ENCODE results near the gene XPC. TPM values are rescaled to one million over a fixed set of nuclear protein-coding genes. Genes with fewer than 3 reads are reported as not detected.
A peak's percentile ranks its signal among the peaks of the same experiment; 100 is the strongest.

Gene XPC
- total RNA-seq, 1 donor from 2014 or later: 31.8 TPM

DNA sequence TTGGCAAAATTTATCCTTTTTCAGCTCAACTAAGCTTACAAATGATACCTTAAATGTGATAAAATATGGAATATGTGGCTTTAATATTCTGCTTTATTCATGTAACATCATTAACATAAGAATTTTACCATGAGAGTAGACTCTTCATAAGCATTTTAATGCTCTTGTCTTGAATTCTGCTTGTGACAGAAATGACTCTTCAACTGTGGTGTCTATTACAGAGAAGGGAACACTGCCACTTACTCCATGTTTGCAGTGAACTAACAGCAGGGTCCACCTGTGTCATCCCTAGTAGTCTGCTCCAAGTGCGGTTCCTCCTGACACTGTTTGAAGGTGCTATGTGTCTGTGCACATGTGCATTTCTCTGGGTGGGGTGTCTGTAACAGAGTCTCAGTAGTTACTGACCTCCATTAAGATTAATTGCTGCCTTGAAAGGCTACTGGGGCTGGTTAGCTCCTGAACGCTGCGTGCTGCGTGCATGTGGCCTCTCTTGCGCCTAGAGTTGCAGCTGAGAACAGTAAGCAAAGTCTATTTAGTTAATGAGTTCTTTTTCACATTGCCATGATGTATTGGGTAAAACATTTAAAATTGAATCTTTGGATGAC lies 8.6 kb upstream of the XPC start:
- TF ChIP-seq, protein P1, sequence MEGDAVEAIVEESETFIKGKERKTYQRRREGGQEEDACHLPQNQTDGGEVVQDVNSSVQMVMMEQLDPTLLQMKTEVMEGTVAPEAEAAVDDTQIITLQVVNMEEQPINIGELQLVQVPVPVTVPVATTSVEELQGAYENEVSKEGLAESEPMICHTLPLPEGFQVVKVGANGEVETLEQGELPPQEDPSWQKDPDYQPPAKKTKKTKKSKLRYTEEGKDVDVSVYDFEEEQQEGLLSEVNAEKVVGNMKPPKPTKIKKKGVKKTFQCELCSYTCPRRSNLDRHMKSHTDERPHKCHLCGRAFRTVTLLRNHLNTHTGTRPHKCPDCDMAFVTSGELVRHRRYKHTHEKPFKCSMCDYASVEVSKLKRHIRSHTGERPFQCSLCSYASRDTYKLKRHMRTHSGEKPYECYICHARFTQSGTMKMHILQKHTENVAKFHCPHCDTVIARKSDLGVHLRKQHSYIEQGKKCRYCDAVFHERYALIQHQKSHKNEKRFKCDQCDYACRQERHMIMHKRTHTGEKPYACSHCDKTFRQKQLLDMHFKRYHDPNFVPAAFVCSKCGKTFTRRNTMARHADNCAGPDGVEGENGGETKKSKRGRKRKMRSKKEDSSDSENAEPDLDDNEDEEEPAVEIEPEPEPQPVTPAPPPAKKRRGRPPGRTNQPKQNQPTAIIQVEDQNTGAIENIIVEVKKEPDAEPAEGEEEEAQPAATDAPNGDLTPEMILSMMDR (IDR thresholded peaks at IDR 0.05): no peak
- intact Hi-C loops (cut with DNase I): no loop called here
- Histone ChIP-seq H3K27me3 (ENCODE audit: low read depth) (no peaks in the 10 kb centered on the region), H3K4me3 (no peak overlapping the region), H3K9me3 (no peaks in the 10 kb centered on the region), H3K36me3 (peaks cover 65% of the 10 kb centered on the region), H3K27ac (no peak overlapping the region), H3K4me1 (peaks cover 6% of the 10 kb centered on the region)
- DNase-seq (no peak), ATAC-seq (no peak)

- DNase-seq (no peak), ATAC-seq (no peak)
- H3K36me3 ChIP-seq: peaks cover 68% of the 10 kb centered on the region
- no peaks in the 10 kb centered on the region for H3K27me3 ChIP-seq (ENCODE audit: low read depth)
- TF ChIP-seq, protein P1 (IDR thresholded peaks at IDR 0.05): no peak
- intact Hi-C loops (cut with DNase I): no loop called here
- no peak overlapping the region for H3K27ac ChIP-seq
- H3K4me1 ChIP-seq: peaks cover 23% of the 10 kb centered on the region
- no peaks in the 10 kb centered on the region for H3K9me3 ChIP-seq
- H3K4me3 ChIP-seq: no peak overlapping the region
These were observed 4.7 kb upstream of the XPC start for GRCh38 chr3:14183015-14183577.

DNA sequence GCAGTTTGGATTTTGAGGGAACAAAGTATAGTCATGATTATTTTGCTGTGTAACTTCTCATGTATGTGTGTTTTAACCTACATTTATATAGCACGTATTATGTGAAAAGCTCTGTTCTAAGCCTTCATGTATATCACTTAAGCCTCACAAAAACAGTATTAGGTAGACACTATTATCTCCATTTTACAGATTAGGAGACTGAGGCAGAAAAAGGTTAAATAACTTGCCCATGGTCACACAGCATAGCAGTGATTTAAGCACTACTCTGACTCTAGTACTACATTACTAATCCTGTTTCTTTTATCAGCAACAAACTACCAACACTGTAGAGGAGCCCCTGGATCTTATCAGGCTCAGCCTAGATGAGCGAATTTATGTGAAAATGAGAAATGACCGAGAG lies 2.9 kb upstream of the XPC start:
- Histone ChIP-seq H3K36me3 (peaks cover 50% of the 10 kb centered on the region), H3K27ac (no peak overlapping the region), H3K4me1 (peaks cover 38% of the 10 kb centered on the region), H3K4me3 (no peak overlapping the region), H3K9me3 (no peaks in the 10 kb centered on the region), H3K27me3 (ENCODE audit: low read depth) (no peaks in the 10 kb centered on the region)
- DNase-seq (no peak), ATAC-seq (no peak)
- TF ChIP-seq, protein P1 (IDR thresholded peaks at IDR 0.05): no peak
- intact Hi-C loops (cut with DNase I): no loop called here

DNA sequence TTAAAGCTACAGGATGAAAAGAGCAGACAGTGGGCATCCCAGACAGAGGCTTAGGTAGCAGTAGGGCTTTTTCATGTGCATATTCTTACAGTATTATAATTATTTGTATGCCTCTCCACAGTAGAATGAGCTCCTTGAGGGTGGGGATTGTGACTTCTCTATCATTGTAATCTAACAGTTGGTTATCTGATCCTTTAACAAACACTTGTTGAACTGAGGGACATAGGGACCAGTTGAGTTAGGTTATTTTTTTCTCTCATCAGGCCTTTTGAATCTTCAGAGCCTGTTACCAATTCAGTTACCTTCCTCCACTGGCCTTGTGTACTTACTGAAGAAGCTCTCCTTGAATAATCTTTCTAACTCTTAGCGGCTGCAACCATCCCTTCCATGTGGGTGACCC lies 1.4 kb upstream of the XPC start:
- H3K36me3 ChIP-seq: peaks cover 35% of the 10 kb centered on the region
- intact Hi-C loops (cut with DNase I): no loop called here
- H3K4me3 ChIP-seq: no peak overlapping the region
- H3K27ac ChIP-seq: no peak overlapping the region
- TF ChIP-seq, protein P1 (IDR thresholded peaks at IDR 0.05): no peak
- peaks cover 48% of the 10 kb centered on the region for H3K4me1 ChIP-seq
- H3K9me3 ChIP-seq: no peaks in the 10 kb centered on the region
- ATAC-seq (no peak), DNase-seq (no peak)
- no peaks in the 10 kb centered on the region for H3K27me3 ChIP-seq (ENCODE audit: low read depth)

GRCh38 chr3:14179114-14179465 lies 689 bp upstream of the XPC start:
- ATAC-seq (no peak), DNase-seq (no peak)
- H3K4me1 ChIP-seq: peaks cover 48% of the 10 kb centered on the region
- TF ChIP-seq, protein P1 (IDR thresholded peaks at IDR 0.05): no peak
- no peaks in the 10 kb centered on the region for H3K27me3 ChIP-seq (ENCODE audit: low read depth)
- H3K4me3 ChIP-seq: peak overlapping the region; percentile 87
- H3K36me3 ChIP-seq: peaks cover 28% of the 10 kb centered on the region
- H3K27ac ChIP-seq: peak overlapping the region; percentile 99
- intact Hi-C loops (cut with DNase I): no loop called here
- H3K9me3 ChIP-seq: no peaks in the 10 kb centered on the region
